ENCODE data around the gene DIS3L2. TPM values are rescaled to one million over a fixed set of nuclear protein-coding genes. Genes with fewer than 3 reads are reported as not detected.

Gene DIS3L2
- 21.6 TPM for total RNA-seq
- 16.3 TPM for polyA plus RNA-seq
- long read RNA-seq, donor 1, full-length matches to known transcripts, result 1 of 1 reads
- long read RNA-seq, donor 1, partial matches to known transcripts, result 0 of 1 reads
- long read RNA-seq, donor 1, other reads (novel, unspliced or antisense), result 0 of 1 reads
- long read RNA-seq, donor 2, partial matches to known transcripts, result 0 of 2 reads
- long read RNA-seq, donor 2, other reads (novel, unspliced or antisense), result 0 of 2 reads
- long read RNA-seq, donor 3, partial matches to known transcripts, result 5 of 7 reads
- long read RNA-seq, donor 3, other reads (novel, unspliced or antisense), result 0 of 7 reads
- long read RNA-seq, donor 4, partial matches to known transcripts, result 0 of 1 reads
- long read RNA-seq, donor 4, other reads (novel, unspliced or antisense), result 0 of 1 reads
- long read RNA-seq, donor 5, partial matches to known transcripts, result 0 of 2 reads
- long read RNA-seq, donor 5, other reads (novel, unspliced or antisense), result 0 of 2 reads
- long read RNA-seq, donor 6, result 0 reads
- long read RNA-seq, donor 7, transcript DIS3L2-205 (7 exons, 2,048 nt), result major isoform, 8 of 8 reads
- long read RNA-seq, donor 7, partial matches to known transcripts, result 0 of 8 reads
- long read RNA-seq, donor 7, other reads (novel, unspliced or antisense), result 0 of 8 reads
- long read RNA-seq, donor 8, partial matches to known transcripts, result 0 of 1 reads
- long read RNA-seq, donor 8, other reads (novel, unspliced or antisense), result 0 of 1 reads
- long read RNA-seq, donor 9, partial matches to known transcripts, result 0 of 2 reads
- long read RNA-seq, donor 9, other reads (novel, unspliced or antisense), result 0 of 2 reads
- long read RNA-seq, donor 10, full-length matches to known transcripts, result 4 of 4 reads
- long read RNA-seq, donor 10, partial matches to known transcripts, result 0 of 4 reads
- long read RNA-seq, donor 10, other reads (novel, unspliced or antisense), result 0 of 4 reads

- WGBS, result under 1% methylated on average over 83 of the region's 83 CpGs
- peak within 1 kb of the TSS; percentile 82 to 88 for H3K27ac ChIP-seq (ENCODE audit: low read depth in 1 of 2, low read length in 1 of 2)
- no peaks in the 10 kb centered on the region for H3K9me3 ChIP-seq (ENCODE audit: control insufficient read depth in 2 of 2, insufficient read depth in 1 of 2, low read length in 1 of 2)
- H3K36me3 ChIP-seq (ENCODE audit: control insufficient read depth in 2 of 2, insufficient read depth in 2 of 2, low read length in 1 of 2), result no peaks in the 10 kb centered on the region
- peak within 1 kb of the TSS; percentile 95 to 98 for H3K4me3 ChIP-seq (ENCODE audit: low read length in 2 of 2)
- H3K4me1 ChIP-seq (ENCODE audit: control insufficient read depth in 2 of 2, insufficient read depth in 2 of 2, low read length in 2 of 2), result peaks cover 5 to 8% of the 10 kb centered on the region in 2 donors
- peak; percentile 53 to 93 (median 79) for DNase-seq (ENCODE audit: low read depth in 6 of 9, low spot score in 9 of 9)
- no peaks in the 10 kb centered on the region for H3K27me3 ChIP-seq (ENCODE audit: control insufficient read depth in 2 of 2, insufficient read depth in 1 of 2, low read length in 1 of 2)
These were observed at the start of gene DIS3L2 for GRCh38 chr2:231961349-231962166. Gene DIS3L2, plus strand, starts transcription at chr2:231961713. Its CDS starts 53,215 bp downstream, at chr2:232014928.

GRCh38 chr2:231914077-231914690 lies 47.3 kb upstream of the DIS3L2 start:
- Histone ChIP-seq H3K27ac (ENCODE audit: low read depth in 1 of 2, low read length in 1 of 2) (no peak overlapping the region), H3K9me3 (ENCODE audit: control insufficient read depth in 2 of 2, insufficient read depth in 1 of 2, low read length in 1 of 2) (no peaks in the 10 kb centered on the region), H3K4me1 (ENCODE audit: control insufficient read depth in 2 of 2, insufficient read depth in 2 of 2, low read length in 2 of 2) (peaks cover 0 to 19% of the 10 kb centered on the region in 2 donors), H3K4me3 (ENCODE audit: low read length in 2 of 2) (no peak overlapping the region), H3K36me3 (ENCODE audit: control insufficient read depth in 2 of 2, insufficient read depth in 2 of 2, low read length in 1 of 2) (no peaks in the 10 kb centered on the region), H3K27me3 (ENCODE audit: control insufficient read depth in 2 of 2, insufficient read depth in 1 of 2, low read length in 1 of 2) (no peaks in the 10 kb centered on the region)
- no peak for DNase-seq (ENCODE audit: low read depth in 6 of 9, low spot score in 9 of 9)
- WGBS, result 96% methylated on average over 14 of the region's 14 CpGs

GRCh38 chr2:231917280-231918066 lies 44.0 kb upstream of the DIS3L2 start:
- no peaks in the 10 kb centered on the region for H3K4me1 ChIP-seq (ENCODE audit: control insufficient read depth in 2 of 2, insufficient read depth in 2 of 2, low read length in 2 of 2)
- H3K27ac ChIP-seq (ENCODE audit: low read depth in 1 of 2, low read length in 1 of 2), result no peak overlapping the region
- DNase-seq (ENCODE audit: low read depth in 6 of 9, low spot score in 9 of 9), result no peak
- H3K36me3 ChIP-seq (ENCODE audit: control insufficient read depth in 2 of 2, insufficient read depth in 2 of 2, low read length in 1 of 2), result peaks cover 0 to 4% of the 10 kb centered on the region in 2 donors
- WGBS, result 89% methylated on average over 10 of the region's 10 CpGs
- no peaks in the 10 kb centered on the region for H3K9me3 ChIP-seq (ENCODE audit: control insufficient read depth in 2 of 2, insufficient read depth in 1 of 2, low read length in 1 of 2)
- H3K27me3 ChIP-seq (ENCODE audit: control insufficient read depth in 2 of 2, insufficient read depth in 1 of 2, low read length in 1 of 2), result no peaks in the 10 kb centered on the region
- no peak overlapping the region for H3K4me3 ChIP-seq (ENCODE audit: low read length in 2 of 2)

- Histone ChIP-seq H3K27ac (ENCODE audit: low read depth in 1 of 2, low read length in 1 of 2) (no peak overlapping the region), H3K4me3 (ENCODE audit: low read length in 2 of 2) (no peak overlapping the region), H3K36me3 (ENCODE audit: control insufficient read depth in 2 of 2, insufficient read depth in 2 of 2, low read length in 1 of 2) (peaks cover 0 to 8% of the 10 kb centered on the region in 2 donors), H3K4me1 (ENCODE audit: control insufficient read depth in 2 of 2, insufficient read depth in 2 of 2, low read length in 2 of 2) (peaks cover 4 to 12% of the 10 kb centered on the region in 2 donors), H3K9me3 (ENCODE audit: control insufficient read depth in 2 of 2, insufficient read depth in 1 of 2, low read length in 1 of 2) (no peaks in the 10 kb centered on the region), H3K27me3 (ENCODE audit: control insufficient read depth in 2 of 2, insufficient read depth in 1 of 2, low read length in 1 of 2) (no peaks in the 10 kb centered on the region)
- DNase-seq (ENCODE audit: low read depth in 6 of 9, low spot score in 9 of 9), result no peak
- 98% methylated on average over 21 of the region's 21 CpGs for WGBS
These were observed 42.8 kb upstream of the DIS3L2 start for GRCh38 chr2:231918501-231919330.

- no peak for DNase-seq (ENCODE audit: low read depth in 6 of 9, low spot score in 9 of 9)
- H3K9me3 ChIP-seq (ENCODE audit: control insufficient read depth in 2 of 2, insufficient read depth in 1 of 2, low read length in 1 of 2), result no peaks in the 10 kb centered on the region
- H3K4me1 ChIP-seq (ENCODE audit: control insufficient read depth in 2 of 2, insufficient read depth in 2 of 2, low read length in 2 of 2), result peaks cover 4 to 19% of the 10 kb centered on the region in 2 donors
- no peak overlapping the region for H3K4me3 ChIP-seq (ENCODE audit: low read length in 2 of 2)
- peaks cover 0 to 13% of the 10 kb centered on the region in 2 donors for H3K36me3 ChIP-seq (ENCODE audit: control insufficient read depth in 2 of 2, insufficient read depth in 2 of 2, low read length in 1 of 2)
- H3K27me3 ChIP-seq (ENCODE audit: control insufficient read depth in 2 of 2, insufficient read depth in 1 of 2, low read length in 1 of 2), result peaks cover 0 to 7% of the 10 kb centered on the region in 2 donors
- no peak overlapping the region for H3K27ac ChIP-seq (ENCODE audit: low read depth in 1 of 2, low read length in 1 of 2)
- WGBS, result 98% methylated on average over 15 of the region's 15 CpGs
These were observed 42.0 kb upstream of the DIS3L2 start for GRCh38 chr2:231919341-231920035.

- H3K9me3 ChIP-seq (ENCODE audit: control insufficient read depth in 2 of 2, insufficient read depth in 1 of 2, low read length in 1 of 2), result no peaks in the 10 kb centered on the region
- peaks cover 0 to 14% of the 10 kb centered on the region in 2 donors for H3K27me3 ChIP-seq (ENCODE audit: control insufficient read depth in 2 of 2, insufficient read depth in 1 of 2, low read length in 1 of 2)
- peaks cover 0 to 13% of the 10 kb centered on the region in 2 donors for H3K36me3 ChIP-seq (ENCODE audit: control insufficient read depth in 2 of 2, insufficient read depth in 2 of 2, low read length in 1 of 2)
- no peak overlapping the region for H3K27ac ChIP-seq (ENCODE audit: low read depth in 1 of 2, low read length in 1 of 2)
- DNase-seq (ENCODE audit: low read depth in 6 of 9, low spot score in 9 of 9), result no peak
- WGBS, result 97% methylated on average over 3 of the region's 3 CpGs
- H3K4me1 ChIP-seq (ENCODE audit: control insufficient read depth in 2 of 2, insufficient read depth in 2 of 2, low read length in 2 of 2), result peaks cover 4 to 26% of the 10 kb centered on the region in 2 donors
- H3K4me3 ChIP-seq (ENCODE audit: low read length in 2 of 2), result no peak overlapping the region
These were observed 41.1 kb upstream of the DIS3L2 start for GRCh38 chr2:231920366-231920765.

GRCh38 chr2:231920795-231921194 lies 40.7 kb upstream of the DIS3L2 start:
- DNase-seq (ENCODE audit: low read depth in 6 of 9, low spot score in 9 of 9), result no peak
- Histone ChIP-seq H3K27ac (ENCODE audit: low read depth in 1 of 2, low read length in 1 of 2) (no peak overlapping the region), H3K27me3 (ENCODE audit: control insufficient read depth in 2 of 2, insufficient read depth in 1 of 2, low read length in 1 of 2) (peaks cover 0 to 18% of the 10 kb centered on the region in 2 donors), H3K9me3 (ENCODE audit: control insufficient read depth in 2 of 2, insufficient read depth in 1 of 2, low read length in 1 of 2) (no peaks in the 10 kb centered on the region), H3K36me3 (ENCODE audit: control insufficient read depth in 2 of 2, insufficient read depth in 2 of 2, low read length in 1 of 2) (peaks cover 0 to 13% of the 10 kb centered on the region in 2 donors), H3K4me3 (ENCODE audit: low read length in 2 of 2) (no peak overlapping the region), H3K4me1 (ENCODE audit: control insufficient read depth in 2 of 2, insufficient read depth in 2 of 2, low read length in 2 of 2) (peaks cover 4 to 30% of the 10 kb centered on the region in 2 donors)
- WGBS, result 86% methylated on average over 5 of the region's 5 CpGs
